ENCODE measurements around the gene P2RX3. TPM values are rescaled to one million over a fixed set of nuclear protein-coding genes. Genes with fewer than 3 reads are reported as not detected.
"Not testable (repeated sequence)": the region's sequence is repeated elsewhere in the genome, so short reads cannot be mapped to it uniquely, and the experiment has no call there.

P2RX3 gene
- total and polyA plus RNA-seq, 2 of the 8 experiments (the other 6 are each of a cell fraction or from before 2014, with no cell fraction given), result 0.45 to 0.47 TPM

DNA sequence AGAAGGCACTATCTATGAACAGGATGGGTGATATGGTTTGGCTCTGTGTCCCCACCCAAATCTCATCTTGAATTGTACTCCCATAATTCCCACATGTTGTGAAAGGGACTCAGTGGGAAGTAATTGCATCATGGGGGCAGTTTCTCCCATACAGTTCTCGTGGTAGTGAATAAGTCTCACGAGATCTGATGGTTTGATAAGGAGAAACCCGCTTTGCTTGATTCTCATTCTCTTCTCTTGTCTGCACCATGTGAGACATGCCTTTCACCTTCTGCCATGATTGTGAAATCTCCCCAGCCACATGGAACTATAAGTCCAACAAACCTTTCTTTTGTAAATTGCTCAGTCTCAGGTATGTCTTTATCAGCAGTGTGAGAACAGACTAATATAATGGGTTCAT is 41.9 kb upstream of the P2RX3 start:
- H3K27me3 ChIP-seq (replicated peaks in 1 of 4; ENCODE audit: control insufficient read depth in 3 of 4, extremely low read depth in 1 of 4, insufficient read depth in 3 of 4, low read length in 3 of 4); H4K8ac ChIP-seq (ENCODE audit: extremely low read depth, insufficient read depth, low read length); H3K79me2 ChIP-seq (ENCODE audit: control insufficient read depth in 1 of 2, insufficient read depth in 2 of 2, low read length in 2 of 2); DNase-seq (ENCODE audit: low read depth in 1 of 2, low spot score in 2 of 2); H3K56ac ChIP-seq (replicated peaks; ENCODE audit: insufficient read length, low read depth, low read length); H3K18ac ChIP-seq (ENCODE audit: extremely low read depth, low read length); H2AFZ ChIP-seq (ENCODE audit: low read length); H3K4me3 ChIP-seq (ENCODE audit: extremely low read depth in 1 of 4, insufficient read depth in 2 of 4, low read depth in 3 of 4, low read length in 4 of 4); H4K91ac ChIP-seq (replicated peaks; ENCODE audit: insufficient read length, low read length); H2BK12ac ChIP-seq (ENCODE audit: low read depth, low read length); H3K4me2 ChIP-seq (ENCODE audit: insufficient read depth in 1 of 2, low read depth in 2 of 2, low read length in 2 of 2); H3K79me1 ChIP-seq (ENCODE audit: low read depth, low read length); H2BK15ac ChIP-seq (ENCODE audit: low read length); CTCF ChIA-PET (ENCODE audit: partially characterized antibody); H3K27ac ChIP-seq (ENCODE audit: low read depth, low read length); H3K23me2 ChIP-seq (ENCODE audit: low read depth, low read length); H2BK5ac ChIP-seq (ENCODE audit: low read depth, low read length); H2BK20ac ChIP-seq (ENCODE audit: low read length); H3K9me3 ChIP-seq (ENCODE audit: insufficient read depth in 2 of 2, low read depth in 1 of 2, low read length in 1 of 2); H3K4me1 ChIP-seq (replicated peaks in 1 of 4; ENCODE audit: control insufficient read depth in 3 of 4, insufficient read depth in 4 of 4, low read length in 3 of 4); H3K9ac ChIP-seq (replicated peaks in 1 of 4; ENCODE audit: extremely low read depth in 1 of 4, low read depth in 3 of 4, low read length in 3 of 4); H2BK120ac ChIP-seq (replicated peaks; ENCODE audit: low read depth, low read length); FAIRE-seq; H3K4ac ChIP-seq (replicated peaks; ENCODE audit: insufficient read length, low read depth, low read length); H2AK5ac ChIP-seq (ENCODE audit: low read depth, low read length); H4K5ac ChIP-seq (ENCODE audit: insufficient read length, low read depth, low read length); H3K14ac ChIP-seq (ENCODE audit: insufficient read length); H3K23ac ChIP-seq (ENCODE audit: insufficient read length); H4K20me1 ChIP-seq (replicated peaks in 1 of 2; ENCODE audit: control insufficient read depth in 1 of 2, insufficient read depth in 2 of 2, low read length in 2 of 2): not testable (repeated sequence)
- H3K36me3 ChIP-seq (ENCODE audit: control insufficient read depth in 2 of 4, insufficient read depth in 4 of 4, low read length in 3 of 4), result peaks cover 19 to 30% (median 27%) of the 10 kb centered on the region in 4 experiments
- WGBS, 2 experiments (ENCODE audit: extremely low coverage in 1 of 2, insufficient coverage in 1 of 2, insufficient read length in 1 of 2, insufficient replicate concordance in 2 of 2, low coverage in 1 of 2, low lambda C conversion rate in 2 of 2, missing lambda C conversion rate in 1 of 2), result 98% methylated on average over 3 of the region's 3 CpGs; no CpG with 5 or more reads in 1 of the 2 experiments
- POLR2A ChIA-PET (ENCODE audit: partially characterized antibody), result interaction anchor here (4.7 to 39.4 kb wide), 2 partner anchors 12 to 28 kb away, joined by 25 to 1279 read pairs; partner anchors contain the start of genes P2RX3, SSRP1 and TNKS1BP1

All from H1 (cell line).